ENCODE data around the gene KRTAP10-8.
"Not testable (repeated sequence)": the region's sequence is repeated elsewhere in the genome, so short reads cannot be mapped to it uniquely, and the experiment has no call there.

The KRTAP10-8 gene

GRCh38 chr21:44568667-44569556 lies 43.0 kb upstream of the KRTAP10-8 start:
- TF ChIP-seq CTCF (IDR thresholded peaks at IDR 0.05; ENCODE audit: low read length, missing control alignments) = no peak
- H3K4me3 ChIP-seq (replicated peaks; ENCODE audit: low read depth, low read length) = no peak overlapping the region
- DNase-seq (ENCODE audit: low read depth) = no peak

GRCh38 chr21:44569861-44570517 lies 41.9 kb upstream of the KRTAP10-8 start:
- DNase-seq (ENCODE audit: low read depth) = no peak
- no peak overlapping the region for H3K4me3 ChIP-seq (replicated peaks; ENCODE audit: low read depth, low read length)
- no peak for TF ChIP-seq CTCF (IDR thresholded peaks at IDR 0.05; ENCODE audit: low read length, missing control alignments)

GRCh38 chr21:44571296-44571695 lies 40.6 kb upstream of the KRTAP10-8 start:
- DNase-seq (ENCODE audit: low read depth) = no peak
- no peak overlapping the region for H3K4me3 ChIP-seq (replicated peaks; ENCODE audit: low read depth, low read length)
- no peak for TF ChIP-seq CTCF (IDR thresholded peaks at IDR 0.05; ENCODE audit: low read length, missing control alignments)

- DNase-seq (ENCODE audit: low read depth) = no peak
- no peak overlapping the region for H3K4me3 ChIP-seq (replicated peaks; ENCODE audit: low read depth, low read length)
- no peak for TF ChIP-seq CTCF (IDR thresholded peaks at IDR 0.05; ENCODE audit: low read length, missing control alignments)
These were observed 39.8 kb upstream of the KRTAP10-8 start for GRCh38 chr21:44571844-44572782.

- TF ChIP-seq CTCF (IDR thresholded peaks at IDR 0.05; ENCODE audit: low read length, missing control alignments) = no peak
- DNase-seq (ENCODE audit: low read depth) = no peak
- H3K4me3 ChIP-seq (replicated peaks; ENCODE audit: low read depth, low read length) = no peak overlapping the region
These were observed 38.8 kb upstream of the KRTAP10-8 start for GRCh38 chr21:44572959-44573583.

- not testable (repeated sequence) for DNase-seq (ENCODE audit: low read depth); H3K4me3 ChIP-seq (replicated peaks; ENCODE audit: low read depth, low read length)
These were observed 38.0 kb upstream of the KRTAP10-8 start, which contains the start of gene KRTAP10-4 for GRCh38 chr21:44573630-44574456. TSS of gene KRTAP10-4 (plus strand) at chr21:44573729. CDS start at chr21:44573759, 30 bp downstream.
